Activated CD8-positive, alpha-beta memory T cell treated with anti-CD3 and anti-CD28 coated beads for 24 hours (primary cell): ENCODE results near the gene TSPAN4.

Experiments used
- DNase-seq: peaks from one replicate; pipeline ENCODE4 v3.0.0-alpha.2; 2020

Gene TSPAN4

GRCh38 chr11:868394-868793 lies 25.7 kb downstream of the TSPAN4 start:
- no peak for DNase-seq

GRCh38 chr11:868802-869201 lies 26.1 kb downstream of the TSPAN4 start:
- no peak for DNase-seq

GRCh38 chr11:869399-870126 lies 26.9 kb downstream of the TSPAN4 start:
- DNase-seq, result no peak

- DNase-seq, result no peak
Observed at GRCh38 chr11:870127-870413, 27.4 kb downstream of the TSPAN4 start.

GRCh38 chr11:870418-870817 lies 27.8 kb downstream of the TSPAN4 start:
- DNase-seq, result no peak

- DNase-seq, result no peak
Observed at GRCh38 chr11:871472-871871, 28.8 kb downstream of the TSPAN4 start.

- no peak for DNase-seq
Observed at GRCh38 chr11:872799-873198, 30.1 kb downstream of the TSPAN4 start.

- DNase-seq, result no peak
Observed at GRCh38 chr11:873706-874105, 31.1 kb downstream of the TSPAN4 start.

- DNase-seq, result no peak
Observed at GRCh38 chr11:875203-875602, 32.6 kb downstream of the TSPAN4 start.

GRCh38 chr11:875769-876301 lies 33.2 kb downstream of the TSPAN4 start:
- no peak for DNase-seq

GRCh38 chr11:876545-876944 lies 33.9 kb downstream of the TSPAN4 start:
- DNase-seq, result no peak

- no peak for DNase-seq
Observed at GRCh38 chr11:877565-877964, 34.9 kb downstream of the TSPAN4 start.

- no peak for DNase-seq
Observed at GRCh38 chr11:880447-880846, 37.8 kb downstream of the TSPAN4 start.

- no peak for DNase-seq
Observed at GRCh38 chr11:882596-882995, 39.9 kb downstream of the TSPAN4 start.

- DNase-seq, result no peak
Observed at GRCh38 chr11:883527-883926, 40.9 kb downstream of the TSPAN4 start.

- no peak for DNase-seq
Observed at GRCh38 chr11:884578-885070, 42.0 kb downstream of the TSPAN4 start.

- DNase-seq, result no peak
Observed at GRCh38 chr11:886568-886967, 43.9 kb downstream of the TSPAN4 start.

GRCh38 chr11:887589-887988 lies 44.9 kb downstream of the TSPAN4 start:
- no peak for DNase-seq

GRCh38 chr11:888310-889212 lies 45.9 kb downstream of the TSPAN4 start:
- DNase-seq, result no peak

GRCh38 chr11:889257-889656 lies 46.6 kb downstream of the TSPAN4 start:
- DNase-seq, result no peak

- no peak for DNase-seq
Observed at GRCh38 chr11:889687-890475, 47.2 kb downstream of the TSPAN4 start.

GRCh38 chr11:890794-891540 lies 48.3 kb downstream of the TSPAN4 start:
- no peak for DNase-seq
